Stimulated activated CD8-positive, alpha-beta memory T cell treated with anti-CD3 and anti-CD28 coated beads, Interleukin-12 subunit alpha, Interleukin-12 subunit beta, amount 100 ng/mL, for 1 hour (primary cell): Measurements from ENCODE around the gene LYST.
"Not testable (repeated sequence)": the region's sequence is repeated elsewhere in the genome, so short reads cannot be mapped to it uniquely, and the experiment has no call there.

Experiments used
- DNase-seq: peaks from one replicate; pipeline ENCODE4 v3.0.0-alpha.2; 2020; ENCODE audit warnings: low read depth

LYST gene, protein sequence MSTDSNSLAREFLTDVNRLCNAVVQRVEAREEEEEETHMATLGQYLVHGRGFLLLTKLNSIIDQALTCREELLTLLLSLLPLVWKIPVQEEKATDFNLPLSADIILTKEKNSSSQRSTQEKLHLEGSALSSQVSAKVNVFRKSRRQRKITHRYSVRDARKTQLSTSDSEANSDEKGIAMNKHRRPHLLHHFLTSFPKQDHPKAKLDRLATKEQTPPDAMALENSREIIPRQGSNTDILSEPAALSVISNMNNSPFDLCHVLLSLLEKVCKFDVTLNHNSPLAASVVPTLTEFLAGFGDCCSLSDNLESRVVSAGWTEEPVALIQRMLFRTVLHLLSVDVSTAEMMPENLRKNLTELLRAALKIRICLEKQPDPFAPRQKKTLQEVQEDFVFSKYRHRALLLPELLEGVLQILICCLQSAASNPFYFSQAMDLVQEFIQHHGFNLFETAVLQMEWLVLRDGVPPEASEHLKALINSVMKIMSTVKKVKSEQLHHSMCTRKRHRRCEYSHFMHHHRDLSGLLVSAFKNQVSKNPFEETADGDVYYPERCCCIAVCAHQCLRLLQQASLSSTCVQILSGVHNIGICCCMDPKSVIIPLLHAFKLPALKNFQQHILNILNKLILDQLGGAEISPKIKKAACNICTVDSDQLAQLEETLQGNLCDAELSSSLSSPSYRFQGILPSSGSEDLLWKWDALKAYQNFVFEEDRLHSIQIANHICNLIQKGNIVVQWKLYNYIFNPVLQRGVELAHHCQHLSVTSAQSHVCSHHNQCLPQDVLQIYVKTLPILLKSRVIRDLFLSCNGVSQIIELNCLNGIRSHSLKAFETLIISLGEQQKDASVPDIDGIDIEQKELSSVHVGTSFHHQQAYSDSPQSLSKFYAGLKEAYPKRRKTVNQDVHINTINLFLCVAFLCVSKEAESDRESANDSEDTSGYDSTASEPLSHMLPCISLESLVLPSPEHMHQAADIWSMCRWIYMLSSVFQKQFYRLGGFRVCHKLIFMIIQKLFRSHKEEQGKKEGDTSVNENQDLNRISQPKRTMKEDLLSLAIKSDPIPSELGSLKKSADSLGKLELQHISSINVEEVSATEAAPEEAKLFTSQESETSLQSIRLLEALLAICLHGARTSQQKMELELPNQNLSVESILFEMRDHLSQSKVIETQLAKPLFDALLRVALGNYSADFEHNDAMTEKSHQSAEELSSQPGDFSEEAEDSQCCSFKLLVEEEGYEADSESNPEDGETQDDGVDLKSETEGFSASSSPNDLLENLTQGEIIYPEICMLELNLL (N-terminal part only)

DNA sequence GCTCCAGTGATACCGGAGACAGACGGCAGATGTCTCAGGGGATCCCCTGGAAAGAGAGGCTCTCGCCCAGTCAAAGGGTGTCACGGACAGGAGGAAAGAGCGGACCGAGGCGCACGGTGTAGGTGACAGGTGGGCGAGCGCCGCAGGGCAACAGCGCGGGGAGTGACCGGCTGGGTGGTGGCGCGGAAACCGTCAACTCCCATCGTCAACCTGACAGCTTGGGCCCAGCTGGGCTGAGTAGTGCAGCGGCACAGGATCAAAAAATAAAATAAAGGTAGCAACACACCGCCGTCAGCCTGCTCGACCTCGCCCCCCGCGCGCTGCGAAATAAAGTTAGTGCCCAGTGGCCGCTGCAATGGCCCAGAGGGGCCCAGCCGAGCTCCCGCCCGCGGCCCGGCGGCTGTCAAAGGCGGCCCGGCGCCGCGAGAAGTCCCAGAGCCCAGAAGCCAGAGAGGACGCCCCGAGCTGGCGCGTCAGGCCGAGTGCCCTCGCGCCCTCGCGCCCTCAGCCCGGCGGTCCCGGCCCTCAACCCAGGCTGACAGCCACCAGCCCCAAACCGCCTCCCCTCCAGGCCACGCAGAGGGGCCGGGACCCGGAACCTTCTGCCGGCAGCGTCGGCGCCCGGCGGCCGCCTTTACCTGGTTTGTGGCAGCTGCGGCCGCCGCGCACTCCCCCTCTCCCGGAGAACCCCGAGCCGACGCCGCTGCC lies at the start of gene LYST:
Gene LYST (minus strand): TSS at position 702 of the 708 bp plus-strand sequence. CDS start 36,489 bp downstream, outside the sequence.
- peak; percentile 42 for DNase-seq

DNA sequence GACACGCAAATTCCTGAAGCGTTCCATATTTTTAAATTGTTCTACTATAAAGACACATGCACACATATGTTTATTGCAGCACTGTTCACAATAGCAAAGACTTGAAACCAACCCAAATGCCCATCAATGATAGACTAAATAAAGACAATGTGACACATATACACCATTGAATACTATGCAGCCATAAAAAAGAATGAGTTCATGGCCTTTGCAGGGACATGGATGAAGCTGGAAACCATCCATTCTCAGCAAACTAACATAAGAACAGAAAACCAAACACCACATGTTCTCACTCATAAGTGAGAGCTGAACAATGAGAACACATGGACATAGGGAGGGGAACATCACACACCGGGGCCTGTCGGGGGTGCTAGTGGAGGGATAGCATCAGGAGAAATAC lies 48.8 kb upstream of the LYST start:
- DNase-seq = not testable (repeated sequence)

DNA sequence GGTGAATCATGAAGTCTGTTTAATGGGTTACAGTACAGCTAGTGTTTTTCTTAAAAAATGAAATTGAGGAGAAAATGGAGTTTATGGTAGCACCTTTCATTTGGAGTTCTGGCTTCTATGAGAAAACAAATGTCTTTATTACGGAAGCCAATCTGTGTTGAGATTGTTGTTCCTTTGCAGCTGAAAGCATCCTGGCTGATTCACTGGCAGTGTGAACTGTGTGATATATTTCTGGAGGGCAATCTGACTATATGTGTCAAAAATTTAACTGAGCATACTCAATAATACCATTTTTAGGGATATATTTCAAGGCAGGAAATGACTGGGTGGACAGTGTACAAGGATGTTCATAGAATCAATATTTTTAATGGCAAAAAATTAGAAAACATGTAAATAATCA lies 46.6 kb upstream of the LYST start:
- no peak for DNase-seq

DNA sequence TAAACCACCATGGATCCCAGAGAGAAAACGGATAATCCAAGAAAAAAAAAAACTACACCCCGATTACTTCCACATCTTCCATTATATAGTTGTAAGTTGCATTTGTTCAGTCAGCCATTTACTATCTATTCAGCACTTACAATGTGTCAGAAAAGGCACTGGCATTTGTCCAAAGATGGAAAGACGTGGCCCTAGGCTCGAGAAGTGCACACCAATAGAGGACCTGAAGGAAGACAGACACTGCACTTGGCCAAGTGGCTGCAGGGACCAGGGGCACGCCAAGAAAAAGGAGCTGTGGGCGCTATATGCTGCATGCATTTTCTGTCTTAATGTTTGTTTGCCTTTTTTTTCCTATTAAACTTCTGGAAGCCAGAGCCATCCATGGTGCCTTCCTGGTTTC lies 45.2 kb upstream of the LYST start:
- DNase-seq = no peak

DNA sequence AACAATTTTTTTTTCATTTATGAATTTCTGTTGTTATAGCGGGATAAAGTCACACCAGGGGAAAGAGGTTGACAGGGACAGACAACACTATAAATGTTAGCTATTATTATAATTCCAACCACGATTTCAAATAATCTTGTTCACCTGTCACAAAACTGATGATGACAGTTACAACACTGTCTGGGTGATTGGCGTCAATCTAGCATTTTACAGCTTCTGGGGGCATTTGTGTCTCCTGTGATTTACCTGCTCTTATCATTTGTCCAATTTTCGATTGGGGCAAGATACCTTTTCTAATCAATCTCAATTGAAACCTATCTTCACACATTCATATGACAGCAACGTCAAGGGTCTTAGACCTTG lies 44.6 kb upstream of the LYST start:
- no peak for DNase-seq

DNA sequence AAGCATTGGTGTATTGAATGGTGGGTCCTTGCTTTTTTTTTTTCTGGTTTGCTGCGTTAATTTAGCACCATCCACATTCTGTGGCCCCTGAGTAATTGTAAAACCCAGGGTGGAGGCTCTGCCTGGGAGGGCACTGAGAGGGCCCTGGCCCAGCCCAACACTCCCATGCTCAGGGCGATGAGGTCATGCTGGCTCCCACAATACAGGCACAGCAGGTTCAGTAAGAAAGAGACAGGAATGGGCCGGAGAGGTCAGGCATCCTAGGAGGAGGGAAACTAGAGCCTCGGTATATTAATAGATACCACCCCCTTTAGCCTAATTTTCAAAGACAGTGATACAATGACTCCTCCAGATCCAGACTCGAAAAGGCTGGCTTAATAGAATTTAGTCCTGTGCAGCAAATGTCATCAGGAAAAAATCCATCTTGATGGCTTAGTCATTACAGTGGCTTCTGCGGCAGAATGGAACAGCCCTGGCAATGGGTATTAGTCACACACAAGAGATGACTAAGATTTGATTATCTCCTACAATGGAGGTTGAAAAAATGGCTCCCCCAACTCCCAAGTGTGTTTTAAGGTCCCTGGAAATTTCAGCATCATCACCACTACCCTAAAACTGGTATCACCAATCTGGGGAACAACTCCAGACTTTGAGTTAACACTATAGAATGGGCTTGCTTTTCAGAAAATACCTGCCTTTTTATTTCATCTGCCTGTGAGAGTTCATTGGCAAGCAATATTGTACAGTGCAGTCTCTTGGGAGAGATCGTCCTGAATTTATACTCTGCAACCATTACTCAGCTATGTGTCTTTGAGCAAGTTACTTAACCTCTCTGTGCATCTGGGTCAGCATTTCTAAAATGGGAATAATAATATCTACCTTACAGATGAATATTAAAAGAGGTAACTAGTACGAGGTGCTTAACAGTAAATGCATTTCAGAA lies 43.9 kb upstream of the LYST start:
- DNase-seq = no peak

DNA sequence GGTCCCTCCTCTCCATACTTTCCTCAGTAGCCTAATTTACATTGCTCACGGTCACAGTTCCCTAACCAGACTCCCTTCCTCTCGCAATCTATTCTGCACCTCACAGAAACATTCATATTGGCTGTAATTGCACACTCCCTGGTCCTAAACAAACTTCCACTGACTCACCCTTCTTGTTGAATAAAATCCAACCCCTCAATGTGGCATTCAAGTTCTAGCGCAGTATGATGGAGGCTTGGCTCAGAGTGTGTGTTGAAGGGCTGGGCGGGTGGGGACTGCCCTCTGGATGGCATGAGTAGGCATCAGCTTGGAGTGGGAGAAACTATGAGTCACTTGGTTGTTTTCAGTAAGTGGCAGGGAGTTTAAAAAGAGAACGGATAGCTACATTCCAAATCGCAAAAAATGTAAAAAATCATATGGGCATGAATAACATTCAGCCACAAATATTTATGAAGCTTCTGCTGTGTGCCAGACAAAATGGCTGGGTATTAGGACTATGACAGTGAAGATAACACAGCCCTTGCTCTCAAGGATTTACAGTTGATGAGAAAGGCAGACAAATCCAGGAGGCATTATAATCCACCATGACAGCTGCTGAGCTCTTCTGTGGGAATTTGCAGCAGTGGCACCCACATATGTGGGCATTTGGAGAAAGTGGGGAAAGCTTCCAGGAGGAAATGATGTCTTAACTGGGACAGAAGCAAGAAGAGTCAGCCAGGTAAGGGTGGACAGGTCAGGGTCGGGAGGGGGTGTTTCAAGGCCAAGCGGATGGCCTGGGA lies 42.2 kb upstream of the LYST start:
- DNase-seq = no peak

DNA sequence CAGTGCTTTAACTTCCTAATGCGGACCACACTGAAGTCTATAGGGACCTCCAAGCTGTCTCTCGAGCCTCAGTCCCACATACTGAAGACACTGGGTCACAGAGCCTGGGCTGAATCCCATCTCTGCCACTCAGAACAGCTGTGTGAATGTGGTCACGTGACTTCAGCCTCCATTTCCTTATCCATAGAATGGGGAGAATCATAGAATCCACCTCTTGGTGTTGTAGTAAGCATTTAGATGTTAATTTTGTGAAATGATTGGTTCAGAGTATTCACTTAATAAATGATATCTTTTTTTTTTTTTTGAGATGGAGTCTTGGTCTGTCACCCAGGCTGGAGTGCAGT lies 41.2 kb upstream of the LYST start:
- no peak for DNase-seq

DNA sequence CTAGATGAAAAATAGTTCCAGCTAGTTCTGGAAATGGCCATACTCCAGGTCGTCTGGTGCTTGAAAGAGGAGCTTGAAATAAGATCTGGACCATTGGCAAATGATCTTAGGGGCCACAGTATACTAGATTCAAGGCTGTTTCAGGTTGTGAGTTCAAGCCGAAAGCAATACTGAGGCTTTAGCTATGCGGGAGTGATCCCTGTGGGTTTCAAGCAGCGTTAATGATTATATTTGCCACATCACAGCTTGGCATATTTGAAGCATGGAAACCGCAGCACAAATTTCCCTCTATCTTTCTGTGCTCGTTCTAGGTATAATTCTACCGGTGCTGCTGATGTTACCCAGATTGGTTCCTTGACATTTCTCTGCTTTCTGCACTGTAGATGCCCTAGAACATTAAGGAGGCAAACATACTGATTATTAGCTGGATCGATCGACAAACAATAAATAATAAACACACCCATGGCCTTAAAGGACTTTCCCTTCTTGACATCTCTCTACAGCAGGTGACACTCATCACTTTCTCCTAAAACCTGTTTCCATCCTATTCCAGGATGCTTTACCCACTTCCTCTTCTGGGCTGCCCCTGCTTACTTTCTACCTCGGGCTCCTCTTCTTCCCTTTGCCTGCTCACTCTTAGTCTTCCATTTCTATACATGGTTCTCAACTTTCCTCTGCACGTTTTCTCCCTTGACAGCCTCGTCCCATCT lies 40.6 kb upstream of the LYST start:
- DNase-seq = no peak

DNA sequence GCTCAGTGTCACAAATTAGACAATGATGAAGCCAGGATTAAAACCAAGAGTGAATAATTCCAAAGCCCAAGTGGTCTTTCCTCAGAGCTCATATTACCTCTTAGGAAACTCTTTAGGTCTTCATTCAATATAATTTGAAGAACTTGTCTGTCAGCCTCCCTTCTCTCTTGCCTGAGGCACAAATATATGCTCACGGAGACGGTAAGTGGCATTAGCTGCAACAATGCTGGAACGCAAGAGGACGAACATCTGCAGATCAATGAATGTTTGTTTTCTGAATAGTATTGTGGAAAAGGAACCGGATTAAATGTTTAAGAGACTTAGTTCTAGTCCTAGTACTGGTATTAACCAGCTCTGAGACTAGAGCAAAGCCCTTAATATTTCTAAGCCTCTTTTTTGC lies 39.7 kb upstream of the LYST start:
- DNase-seq = no peak

DNA sequence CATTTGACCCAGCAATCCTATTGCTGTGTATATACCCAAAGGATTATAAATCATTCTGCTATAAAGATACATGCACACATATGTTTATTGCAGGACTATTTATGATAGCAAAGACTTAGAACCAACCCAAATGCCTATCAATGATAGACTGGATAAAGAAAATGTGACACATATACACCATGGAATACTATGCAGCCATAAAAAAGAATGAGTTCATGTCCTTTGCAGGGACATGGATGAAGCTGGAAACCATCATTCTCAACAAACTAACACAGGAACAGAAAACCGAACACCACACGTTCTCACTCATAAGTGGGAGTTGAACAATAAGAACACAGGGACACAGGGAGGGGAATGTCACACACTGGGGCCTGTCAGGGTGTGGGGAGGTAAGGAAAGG lies 37.1 kb upstream of the LYST start:
- not testable (repeated sequence) for DNase-seq

DNA sequence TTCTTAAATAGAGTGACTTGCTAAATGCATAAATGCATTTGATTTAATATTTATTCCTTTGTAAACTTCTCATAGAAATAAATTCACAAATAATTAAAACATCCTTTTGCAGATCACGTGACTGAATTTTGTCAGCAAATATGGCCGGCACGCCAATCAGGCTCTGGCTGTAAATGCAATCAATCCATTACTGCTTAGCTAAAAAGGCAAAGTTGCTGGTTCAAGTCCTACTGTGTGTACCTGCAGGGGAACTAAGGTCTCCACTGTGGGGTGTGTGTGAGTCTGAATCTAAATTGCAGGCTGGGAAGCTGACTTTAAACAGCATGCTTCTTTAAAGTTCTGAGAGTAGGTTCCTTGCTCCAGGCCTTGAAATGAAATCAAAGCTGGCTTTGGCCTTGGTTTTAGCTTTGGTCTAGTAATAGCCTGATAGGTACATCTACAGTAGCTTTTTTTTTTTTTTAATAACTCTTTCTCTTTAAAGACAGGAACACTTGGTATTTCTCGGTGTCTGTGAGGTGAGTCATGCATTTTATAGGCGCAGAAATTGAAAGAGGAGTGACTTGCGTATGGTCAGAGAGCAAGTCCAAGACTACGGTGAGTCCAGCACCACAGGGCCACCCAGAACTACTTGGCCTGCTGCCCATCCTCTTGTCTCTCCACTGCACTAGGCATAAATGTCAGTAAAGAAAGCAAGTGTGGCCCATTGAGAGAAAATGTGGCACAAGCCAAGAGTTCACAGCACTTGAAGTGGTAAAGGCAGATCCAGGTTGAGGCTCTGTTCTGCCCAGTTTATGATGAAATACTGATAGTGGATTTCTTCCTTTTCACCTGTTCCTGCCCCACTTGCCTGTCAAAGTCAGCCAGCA lies 36.2 kb upstream of the LYST start:
- DNase-seq = no peak

DNA sequence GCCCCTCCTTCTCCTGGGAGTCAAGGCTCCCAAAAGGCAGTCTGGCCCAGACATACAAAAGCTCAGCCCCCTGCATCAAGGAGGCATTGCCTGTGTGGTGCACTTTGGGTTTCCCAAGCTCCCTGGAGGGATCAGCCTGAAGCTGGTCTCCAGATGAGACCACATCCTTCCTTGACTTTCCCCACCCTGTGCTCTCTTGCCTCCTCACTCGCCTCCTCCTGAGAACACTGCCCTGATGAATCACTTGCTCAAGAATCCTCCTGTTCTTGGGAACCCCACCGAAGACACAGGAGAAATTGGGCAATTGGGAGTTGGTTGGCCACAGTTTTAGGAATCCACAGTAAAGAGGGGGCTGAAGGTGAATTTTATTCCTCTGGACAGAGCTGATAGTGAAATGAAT lies 34.8 kb upstream of the LYST start:
- DNase-seq = no peak

DNA sequence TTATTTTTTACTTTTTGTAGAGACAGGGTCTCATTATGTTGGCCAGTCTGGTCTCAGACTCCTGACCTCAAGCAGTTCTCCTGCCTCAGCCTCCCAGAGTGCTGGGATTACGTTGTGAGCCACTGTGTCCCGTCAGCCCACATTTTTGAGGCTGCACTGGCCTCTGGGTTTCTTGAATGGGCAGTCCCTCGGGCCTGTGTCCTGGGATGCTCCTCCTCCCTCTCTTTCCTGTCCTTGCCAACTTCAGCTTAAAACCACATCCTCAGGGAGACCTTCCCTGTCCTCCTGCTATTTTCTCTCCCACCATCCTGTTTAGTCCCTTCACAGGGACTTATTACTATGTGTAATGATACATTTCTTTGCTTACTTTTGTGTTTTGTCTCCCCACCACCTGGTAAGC lies 31.4 kb upstream of the LYST start:
- DNase-seq = no peak

DNA sequence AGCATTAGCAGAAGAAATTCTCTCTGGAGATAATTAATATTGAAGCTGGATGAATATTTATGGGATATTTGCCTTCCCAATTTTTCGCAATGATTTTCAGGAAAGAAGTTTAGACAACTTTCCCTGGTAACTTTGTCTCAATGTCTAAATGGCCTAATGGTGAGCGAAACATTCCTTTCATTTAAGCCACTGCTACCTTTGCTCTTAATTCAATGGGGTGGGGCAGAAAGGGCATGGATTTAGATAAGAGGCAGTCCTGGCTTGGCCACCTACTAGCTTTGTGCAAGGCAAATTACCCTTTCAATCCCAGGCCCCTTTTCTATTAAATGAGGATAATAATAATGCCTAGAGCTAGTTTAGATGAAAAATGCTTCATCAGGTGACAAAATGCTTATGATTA lies 27.1 kb upstream of the LYST start:
- DNase-seq = no peak

DNA sequence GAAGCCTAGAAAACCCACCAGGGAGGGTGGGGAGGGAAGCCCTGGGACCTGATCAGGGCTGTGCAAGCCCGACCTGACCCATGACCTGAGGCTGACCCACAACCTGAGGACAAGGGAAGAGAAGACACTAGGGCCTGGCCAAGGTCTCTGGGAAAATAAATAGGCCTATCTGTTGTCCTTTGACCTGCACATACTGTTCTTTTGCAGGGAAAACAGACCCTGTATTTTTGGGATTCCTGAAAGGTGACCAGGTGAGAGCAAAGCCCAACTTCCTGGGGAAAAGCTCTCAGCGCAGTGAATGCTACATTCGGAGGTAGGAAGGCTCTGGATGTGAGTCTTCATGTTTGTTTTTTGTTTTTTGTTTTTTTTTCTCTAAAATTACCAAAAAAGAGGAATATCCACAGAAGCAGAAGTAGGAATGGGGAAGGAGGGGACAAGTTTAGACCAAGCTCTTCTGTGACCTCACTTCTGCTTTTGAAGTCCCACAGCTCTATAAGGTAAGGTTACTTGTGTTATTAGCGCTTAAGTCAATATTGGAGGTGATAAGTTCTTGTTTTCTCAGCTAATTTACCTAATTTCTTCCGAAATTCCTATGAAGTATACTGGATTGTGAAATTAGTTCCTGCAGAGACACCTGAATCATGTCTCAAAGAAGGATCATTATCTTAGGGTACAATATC lies 26.2 kb upstream of the LYST start:
- no peak for DNase-seq

DNA sequence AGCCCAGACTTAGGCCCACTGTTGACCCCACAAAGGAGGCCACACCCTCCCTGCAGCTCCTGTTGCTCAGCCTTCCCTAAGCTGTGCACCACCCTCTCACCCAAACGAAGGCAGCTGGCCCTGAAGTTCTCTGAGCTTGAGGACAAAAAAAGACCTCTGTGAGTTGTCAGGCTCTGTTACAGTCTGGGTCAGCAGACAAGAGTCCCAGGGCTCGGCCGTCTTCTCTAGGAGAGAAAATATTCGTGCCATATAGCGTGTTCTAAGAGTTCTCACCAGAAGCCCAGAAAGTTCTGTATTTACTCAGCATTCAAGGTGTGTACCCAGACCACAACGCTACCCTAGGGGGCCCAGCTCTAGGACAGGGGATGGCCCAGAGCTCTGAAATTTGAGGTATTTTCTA lies 25.5 kb upstream of the LYST start:
- DNase-seq = no peak
